ENCODE data around the gene PDIA2. TPM values are rescaled to one million over a fixed set of nuclear protein-coding genes. Genes with fewer than 3 reads are reported as not detected.
"Not testable (repeated sequence)": the region's sequence is repeated elsewhere in the genome, so short reads cannot be mapped to it uniquely, and the experiment has no call there.

Gene PDIA2
- polyA plus RNA-seq, 3 donors: 0.73 to 2.5 (median 1.6) TPM

- DNase-seq (ENCODE audit: extremely low read depth in 1 of 11, low read depth in 9 of 11, low spot score in 4 of 11): no peak
Observed at GRCh38 chr16:261031-261691, 21.8 kb upstream of the PDIA2 start.

DNA sequence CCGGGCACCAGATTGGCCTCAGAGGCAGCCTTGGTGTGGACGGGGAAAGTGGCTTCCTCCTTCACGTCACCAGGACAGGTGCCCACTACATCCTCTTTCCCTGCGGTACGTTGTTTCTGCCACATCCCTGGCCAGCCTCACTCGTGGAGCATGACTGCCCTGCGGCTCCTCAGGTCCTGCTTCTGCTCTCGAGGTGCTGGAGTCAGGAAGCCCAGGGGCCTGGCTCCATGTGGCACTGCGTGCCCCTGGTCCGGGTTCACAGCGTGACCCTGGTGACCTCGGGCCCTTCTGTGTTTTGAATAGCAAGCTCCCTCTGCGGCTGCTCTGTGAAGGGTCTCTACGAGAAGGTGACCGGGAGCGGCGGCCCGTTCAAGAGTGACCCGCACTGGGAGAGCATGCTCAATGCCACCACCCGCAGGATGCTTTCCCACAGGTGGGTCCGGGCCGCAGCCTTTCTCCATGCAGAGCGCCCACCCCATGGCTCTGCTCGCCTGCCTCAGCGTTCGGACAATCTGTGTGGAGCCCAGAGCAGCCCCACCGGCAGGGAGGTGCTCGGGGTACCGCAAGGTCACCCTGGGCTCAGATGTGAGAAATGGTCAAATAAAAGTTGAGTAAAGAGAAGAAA, 20.7 kb upstream of the PDIA2 start:
- no peak for DNase-seq (ENCODE audit: extremely low read depth in 1 of 11, low read depth in 9 of 11, low spot score in 4 of 11)

DNA sequence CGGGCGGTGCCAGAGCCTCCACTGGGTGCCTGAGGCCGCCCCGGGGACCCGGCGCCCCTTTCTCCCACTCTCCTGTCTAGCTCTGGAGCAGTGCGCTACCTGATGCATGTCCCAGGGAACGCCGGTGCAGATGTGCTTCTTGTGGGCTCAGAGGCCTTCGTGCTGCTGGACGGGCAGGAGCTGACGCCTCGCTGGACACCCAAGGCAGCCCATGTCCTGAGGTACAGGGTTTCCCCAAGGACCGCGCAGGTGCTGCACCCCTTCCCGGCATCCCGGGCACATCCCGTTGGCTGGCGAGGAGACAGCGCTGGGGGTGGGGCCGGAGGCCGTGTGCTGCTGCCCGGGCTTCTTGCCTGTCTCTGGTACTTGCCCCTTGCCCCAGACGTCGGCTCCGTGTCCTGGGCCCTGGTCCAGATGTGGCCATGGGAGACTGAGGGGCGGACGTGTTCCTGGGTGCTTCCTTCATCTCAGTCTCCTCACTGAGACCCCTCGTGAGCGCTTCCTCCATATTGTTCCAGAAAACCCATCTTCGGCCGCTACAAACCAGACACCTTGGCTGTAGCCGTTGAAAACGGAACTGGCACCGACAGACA, 19.7 kb upstream of the PDIA2 start:
- DNase-seq (ENCODE audit: extremely low read depth in 1 of 11, low read depth in 9 of 11, low spot score in 4 of 11): no peak

DNA sequence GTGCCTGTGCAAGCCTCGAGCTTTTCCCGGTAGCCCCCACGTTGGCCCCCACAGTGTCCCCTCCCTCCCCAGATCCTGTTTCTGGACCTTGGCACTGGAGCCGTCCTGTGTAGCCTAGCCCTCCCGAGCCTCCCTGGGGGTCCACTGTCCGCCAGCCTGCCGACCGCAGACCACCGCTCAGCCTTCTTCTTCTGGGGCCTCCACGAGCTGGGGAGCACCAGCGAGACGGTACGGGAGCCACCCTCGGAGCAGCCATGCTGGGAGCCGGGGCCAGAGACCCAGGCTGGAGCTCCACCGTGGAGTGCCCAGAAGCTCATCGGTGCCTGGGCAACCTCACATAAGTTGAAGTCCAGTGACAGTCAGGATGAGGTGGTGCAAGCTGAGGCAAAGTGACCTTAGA, 19.0 kb upstream of the PDIA2 start:
- DNase-seq (ENCODE audit: extremely low read depth in 1 of 11, low read depth in 9 of 11, low spot score in 4 of 11): no peak

DNA sequence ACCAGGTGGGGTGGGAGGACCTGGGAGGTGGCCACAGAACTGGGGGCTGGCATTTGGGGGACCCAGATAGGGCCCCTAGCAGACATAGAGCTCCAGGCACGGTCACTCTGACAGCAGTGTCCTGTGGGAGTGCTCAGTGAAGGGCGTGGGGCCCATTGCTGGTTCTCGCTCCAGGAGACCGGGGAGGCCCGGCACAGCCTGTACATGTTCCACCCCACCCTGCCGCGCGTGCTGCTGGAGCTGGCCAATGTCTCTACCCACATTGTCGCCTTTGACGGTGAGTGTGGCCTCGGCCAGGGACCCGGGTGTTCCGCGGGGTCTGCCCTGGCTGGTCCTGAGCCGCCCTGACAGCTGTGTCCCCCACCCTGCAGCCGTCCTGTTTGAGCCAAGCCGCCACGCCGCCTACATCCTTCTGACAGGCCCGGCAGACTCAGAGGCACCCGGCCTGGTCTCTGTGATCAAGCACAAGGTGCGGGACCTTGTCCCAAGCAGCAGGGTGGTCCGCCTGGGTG, 18.5 kb upstream of the PDIA2 start:
- DNase-seq (ENCODE audit: extremely low read depth in 1 of 11, low read depth in 9 of 11, low spot score in 4 of 11): no peak

- no peak for DNase-seq (ENCODE audit: extremely low read depth in 1 of 11, low read depth in 9 of 11, low spot score in 4 of 11)
Observed at GRCh38 chr16:265002-265529, 17.9 kb upstream of the PDIA2 start.

DNA sequence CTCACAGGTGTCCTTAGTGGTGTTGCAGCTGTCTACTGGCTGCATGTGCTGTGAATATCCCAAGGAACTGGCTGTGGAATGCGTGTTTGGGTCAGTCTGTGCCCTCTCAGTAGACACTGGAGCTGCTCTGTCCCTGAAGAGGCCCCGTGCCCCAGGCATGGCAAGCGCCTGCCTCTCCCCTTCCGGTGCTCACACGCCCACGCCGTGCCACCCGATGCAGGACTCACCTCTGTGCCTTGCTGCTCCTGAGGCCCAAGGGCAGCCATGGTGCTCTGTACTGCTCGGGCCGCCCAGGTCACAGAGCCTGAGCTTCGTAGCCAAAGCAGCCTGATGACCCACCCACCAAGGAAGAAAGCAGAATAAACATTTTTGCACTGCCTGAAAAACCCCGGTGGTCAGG, 17.3 kb upstream of the PDIA2 start:
- no peak for DNase-seq (ENCODE audit: extremely low read depth in 1 of 11, low read depth in 9 of 11, low spot score in 4 of 11)

- no peak for DNase-seq (ENCODE audit: extremely low read depth in 1 of 11, low read depth in 9 of 11, low spot score in 4 of 11)
Observed at GRCh38 chr16:266258-267164, 16.5 kb upstream of the PDIA2 start.

- DNase-seq (ENCODE audit: extremely low read depth in 1 of 11, low read depth in 9 of 11, low spot score in 4 of 11): not testable (repeated sequence)
Observed at GRCh38 chr16:267562-267961, 15.4 kb upstream of the PDIA2 start.

DNA sequence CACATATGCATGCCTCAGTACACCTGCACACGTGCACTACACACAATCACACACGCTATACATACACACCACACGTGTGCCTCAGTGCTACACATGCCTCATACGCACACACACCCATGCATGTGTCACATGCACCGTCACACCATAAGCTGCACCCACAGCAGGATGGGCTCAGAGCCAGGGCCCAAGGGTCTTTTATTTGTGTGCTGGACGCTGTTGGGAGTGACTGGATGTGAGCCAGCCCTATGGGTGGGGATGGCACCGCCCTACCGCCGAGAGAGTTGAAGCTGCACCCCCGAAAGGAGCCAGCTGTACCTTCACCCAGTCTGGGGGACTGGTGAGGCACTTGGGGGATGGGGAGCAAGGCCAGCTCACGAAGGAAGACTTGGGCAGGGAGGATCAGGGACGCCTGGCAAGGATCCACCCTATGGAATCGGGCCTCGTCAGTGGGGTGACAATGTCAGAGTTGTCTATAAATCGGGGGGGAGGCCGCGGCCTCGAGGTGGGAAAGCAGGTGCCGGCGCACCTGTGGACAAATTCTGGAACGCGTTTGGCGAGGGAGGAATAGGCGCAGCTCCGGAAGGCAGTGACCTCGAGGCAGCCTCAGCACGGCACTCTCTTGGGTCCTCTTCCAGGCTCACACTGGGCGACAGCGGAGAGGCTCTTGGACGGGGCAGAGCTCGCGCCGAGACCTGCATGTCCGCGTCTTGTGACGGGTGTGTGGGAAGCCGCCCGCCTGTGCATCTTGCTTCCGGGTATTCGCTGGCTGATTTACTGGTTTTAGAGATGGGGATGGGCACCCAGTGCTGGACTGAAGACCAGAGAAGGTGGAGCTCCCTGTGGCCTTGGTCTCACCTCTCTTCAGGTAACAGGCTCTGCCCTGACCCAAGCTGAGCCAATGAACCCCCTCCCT, 14.6 kb upstream of the PDIA2 start:
- DNase-seq (ENCODE audit: extremely low read depth in 1 of 11, low read depth in 9 of 11, low spot score in 4 of 11): no peak

DNA sequence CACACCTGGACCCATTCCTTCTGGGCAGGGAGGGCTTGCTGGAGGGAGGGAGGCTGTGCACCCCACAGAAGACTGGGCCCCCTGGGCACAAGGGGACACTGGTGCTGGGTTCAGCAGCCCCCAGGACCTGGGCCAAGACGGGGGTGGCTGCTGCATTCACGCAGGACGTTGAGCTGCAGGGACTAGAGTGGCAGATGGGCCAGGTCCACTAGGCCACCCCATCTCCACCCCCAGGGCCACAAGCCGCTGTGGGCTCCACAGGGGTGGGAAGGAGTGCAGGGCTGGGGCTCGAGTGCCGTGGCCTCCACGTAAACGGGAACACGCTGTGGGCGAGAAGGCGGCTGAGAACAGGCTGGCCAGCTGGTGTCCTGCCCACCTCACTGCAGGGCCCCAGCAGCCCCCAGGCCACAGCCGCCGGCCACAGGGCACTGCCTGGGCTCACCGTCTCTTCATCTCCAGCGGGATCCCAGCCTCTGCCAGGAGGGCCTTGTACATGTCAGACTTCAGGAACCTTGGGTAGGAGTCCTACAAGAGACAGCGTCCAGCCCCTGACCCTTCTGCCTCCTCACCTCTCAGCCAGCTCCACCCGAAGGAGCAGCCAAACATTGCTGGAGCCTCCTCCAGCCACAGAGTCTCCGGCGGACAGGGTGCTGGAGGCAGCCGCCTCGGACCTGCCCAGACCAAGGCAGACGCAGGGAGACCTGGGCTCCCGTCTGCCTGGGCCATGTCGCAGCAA, 13.7 kb upstream of the PDIA2 start:
- DNase-seq (ENCODE audit: extremely low read depth in 1 of 11, low read depth in 9 of 11, low spot score in 4 of 11): no peak

- no peak for DNase-seq (ENCODE audit: extremely low read depth in 1 of 11, low read depth in 9 of 11, low spot score in 4 of 11)
Observed at GRCh38 chr16:270381-271255, 12.3 kb upstream of the PDIA2 start.

- no peak for DNase-seq (ENCODE audit: extremely low read depth in 1 of 11, low read depth in 9 of 11, low spot score in 4 of 11)
Observed at GRCh38 chr16:272633-273546, 10.1 kb upstream of the PDIA2 start.

GRCh38 chr16:273547-274421, 9.2 kb upstream of the PDIA2 start:
- DNase-seq (ENCODE audit: extremely low read depth in 1 of 11, low read depth in 9 of 11, low spot score in 4 of 11): no peak

Measured in renal cortex interstitium (tissue), 11 donors.